HG02973 (cell line): ENCODE data around the gene GATA1.
A peak's percentile ranks its signal among the peaks of the same experiment; 100 is the strongest.

ENCODE experiments used
- ATAC-seq: cut with Tn5 transposase; IDR thresholded peaks from one replicate; pipeline ENCODE4 v1.9.1; 2021; ENCODE audit warnings: moderate library complexity; ENCODE audit not compliant: unreplicated experiment

GATA1 gene

DNA sequence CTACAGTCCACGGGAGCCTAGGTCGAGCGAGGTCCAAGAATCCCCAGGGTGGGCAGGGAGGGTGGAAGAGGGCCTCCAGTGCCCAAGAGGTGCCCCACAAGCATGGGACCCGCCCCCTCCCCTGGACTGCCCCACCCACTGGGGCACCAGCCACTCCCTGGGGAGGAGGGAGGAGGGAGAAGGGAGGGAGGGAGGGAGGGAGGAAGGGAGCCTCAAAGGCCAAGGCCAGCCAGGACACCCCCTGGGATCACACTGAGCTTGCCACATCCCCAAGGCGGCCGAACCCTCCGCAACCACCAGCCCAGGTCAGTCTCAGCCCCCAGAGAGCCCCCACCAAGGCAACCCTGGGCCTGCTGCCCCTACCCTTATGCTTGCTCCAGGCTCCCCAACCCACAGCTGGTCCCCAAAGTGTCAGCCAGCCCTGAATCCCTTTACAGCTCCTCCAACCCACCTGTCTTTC, at the start of gene GATA1:
Gene GATA1, plus strand, starts transcription at position 250 of the 460 bp plus-strand sequence. CDS start 4,520 bp downstream, outside the sequence.
- no peak for ATAC-seq

DNA sequence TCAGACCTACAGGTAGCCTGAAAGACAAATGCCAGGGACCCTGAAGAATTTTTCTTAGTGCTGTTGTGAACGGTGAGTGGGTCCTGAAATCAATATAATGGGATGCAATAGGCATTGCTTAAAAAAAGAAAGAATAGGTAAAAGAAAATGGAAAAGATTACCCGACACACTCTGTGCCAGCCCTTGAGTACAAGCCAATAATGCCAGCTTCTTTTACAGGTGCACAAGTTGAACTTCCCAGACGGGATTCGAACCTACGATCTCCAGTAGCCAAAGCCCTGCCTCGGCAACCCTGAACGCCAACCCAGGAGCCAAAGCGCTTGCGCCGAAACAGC, 49.5 kb upstream of the GATA1 start:
- no peak for ATAC-seq

DNA sequence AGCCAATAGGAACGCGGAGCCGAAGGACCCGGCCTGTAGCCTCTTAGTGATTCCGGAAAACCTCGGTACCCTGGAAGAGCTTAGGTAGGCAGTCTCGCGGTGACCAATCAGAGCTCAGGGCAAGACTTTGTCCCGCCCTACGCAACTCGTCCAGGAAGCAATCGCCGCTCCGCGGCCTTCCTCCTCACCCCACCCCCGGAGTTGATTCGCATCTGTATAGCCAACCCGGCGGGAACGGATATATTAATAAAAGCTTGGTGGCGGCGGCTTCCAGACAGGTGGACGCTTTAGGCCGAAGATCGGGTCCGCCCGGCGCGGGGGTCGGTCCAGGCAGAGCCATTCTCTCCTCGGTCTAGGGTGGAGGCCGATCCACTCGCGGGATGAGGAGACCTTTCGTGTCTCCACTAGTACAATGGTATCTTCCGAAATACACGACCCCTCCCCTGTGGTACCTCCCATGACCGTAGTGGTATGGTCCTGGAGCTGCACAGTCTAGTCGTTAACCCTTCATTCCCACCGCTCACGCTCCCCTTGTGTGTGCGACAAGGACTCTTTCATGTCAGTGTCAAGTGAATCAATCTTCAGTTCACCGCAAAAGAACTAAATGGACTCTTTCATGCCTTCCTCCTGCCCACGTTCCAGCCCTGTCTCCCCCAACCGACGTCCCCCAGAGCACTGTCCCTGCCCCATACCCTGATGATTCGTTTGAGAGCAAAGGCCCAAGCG, 49.0 kb upstream of the GATA1 start:
- peak; percentile 97 for ATAC-seq

DNA sequence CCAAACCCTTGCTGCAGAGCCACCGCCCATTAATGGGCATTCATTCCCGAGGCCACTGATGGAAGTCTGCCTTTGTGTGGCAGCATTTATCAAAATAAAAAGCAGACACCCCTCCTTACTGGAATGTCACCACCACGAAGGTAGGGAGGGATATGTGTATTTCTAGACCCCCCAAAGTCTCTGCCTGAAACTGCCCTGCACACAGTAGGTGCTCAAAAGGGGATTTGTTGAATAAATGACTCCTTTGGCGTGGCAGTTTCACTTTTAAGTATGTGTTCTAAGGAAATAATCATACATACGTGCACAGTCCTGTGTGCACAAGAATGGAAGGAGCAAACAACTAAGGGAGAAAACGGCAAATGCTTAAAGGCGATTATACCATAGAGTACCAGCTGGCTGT, 48.5 kb upstream of the GATA1 start:
- no peak for ATAC-seq

DNA sequence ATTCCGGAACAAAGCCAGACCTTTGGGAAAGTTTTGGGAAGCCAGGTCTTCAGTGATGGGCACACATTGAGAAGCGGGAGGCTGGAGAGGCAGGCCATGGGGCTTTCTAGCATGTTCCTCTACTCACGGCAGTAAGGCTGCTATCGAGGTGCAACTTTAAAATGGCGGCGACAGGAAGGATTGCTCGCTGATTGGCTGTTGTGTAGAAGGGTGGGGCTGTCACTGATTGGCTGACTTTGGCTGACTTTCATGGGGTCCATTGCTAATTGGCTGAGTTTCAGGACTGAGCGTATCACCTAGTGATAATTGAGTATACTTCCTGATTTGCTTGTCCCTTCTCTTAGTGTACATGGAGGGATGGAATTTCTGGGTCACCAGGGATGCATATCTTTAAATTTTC, 44.6 kb upstream of the GATA1 start:
- no peak for ATAC-seq

DNA sequence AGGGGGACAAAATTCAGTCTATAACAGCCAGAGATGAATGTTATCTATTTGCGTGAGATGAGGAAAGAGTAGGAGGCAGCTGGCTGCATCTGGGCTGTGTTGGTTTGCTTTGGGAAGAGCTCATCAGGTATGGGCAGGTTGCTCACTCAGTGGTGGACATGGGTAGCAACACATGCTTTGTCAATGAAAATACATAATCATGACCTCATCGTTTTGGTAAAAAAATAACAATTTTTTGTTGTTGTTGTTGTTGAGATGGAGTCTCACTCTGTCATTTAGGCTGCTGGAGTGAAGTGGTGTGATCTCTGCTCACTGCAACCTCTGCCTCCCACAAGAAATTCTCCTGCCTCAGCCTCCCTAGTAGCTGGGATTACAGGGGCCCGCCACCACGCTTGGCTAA, 41.2 kb upstream of the GATA1 start:
- ATAC-seq = no peak

DNA sequence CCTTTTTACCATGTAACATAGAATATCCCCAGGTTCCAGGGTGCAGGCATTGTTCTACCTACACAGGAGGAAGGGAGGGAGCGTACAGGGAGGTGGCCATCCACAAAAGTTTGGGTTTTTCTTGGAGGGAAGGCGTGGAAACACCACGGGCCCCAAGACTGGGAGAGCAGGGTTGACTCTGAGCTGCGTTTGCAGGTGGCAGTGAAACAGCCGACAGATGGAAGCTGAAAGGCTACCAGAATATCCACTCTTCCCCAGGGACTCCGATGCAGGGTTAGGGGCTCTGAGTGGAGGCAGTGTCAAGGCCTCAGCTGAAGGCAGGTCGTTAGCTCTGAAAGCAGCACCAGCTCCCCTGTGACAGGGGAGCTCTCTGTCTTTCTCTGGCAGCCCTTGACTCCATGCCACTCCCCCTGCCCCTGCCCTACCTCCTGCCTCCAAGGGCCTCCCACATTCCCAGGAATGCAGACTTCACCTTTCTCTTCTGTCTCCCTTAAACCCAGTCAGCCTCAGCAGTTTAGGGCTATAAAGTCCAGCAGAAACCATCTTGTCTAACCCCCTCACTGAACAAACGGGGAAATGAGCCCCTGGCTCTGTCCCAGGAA, 38.9 kb upstream of the GATA1 start:
- no peak for ATAC-seq

DNA sequence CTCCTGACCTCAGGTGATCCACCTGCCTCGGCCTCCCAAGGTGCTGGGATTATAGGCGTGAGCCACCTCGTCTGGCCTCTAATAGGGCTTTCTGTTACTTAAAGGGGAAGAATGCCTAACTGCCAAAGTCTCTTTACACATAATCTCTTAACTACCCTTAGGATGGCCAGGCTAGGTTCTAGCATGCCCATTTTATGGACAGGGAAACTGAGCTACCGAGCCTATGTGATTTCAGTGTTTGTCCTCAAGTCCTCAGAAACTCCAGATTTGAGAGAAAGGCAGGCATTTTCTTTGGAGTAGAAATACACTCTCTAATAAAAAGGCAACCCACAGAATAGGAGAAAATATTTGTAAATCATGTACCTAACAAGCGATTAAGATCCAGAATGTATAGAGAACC, 37.2 kb upstream of the GATA1 start:
- no peak for ATAC-seq

DNA sequence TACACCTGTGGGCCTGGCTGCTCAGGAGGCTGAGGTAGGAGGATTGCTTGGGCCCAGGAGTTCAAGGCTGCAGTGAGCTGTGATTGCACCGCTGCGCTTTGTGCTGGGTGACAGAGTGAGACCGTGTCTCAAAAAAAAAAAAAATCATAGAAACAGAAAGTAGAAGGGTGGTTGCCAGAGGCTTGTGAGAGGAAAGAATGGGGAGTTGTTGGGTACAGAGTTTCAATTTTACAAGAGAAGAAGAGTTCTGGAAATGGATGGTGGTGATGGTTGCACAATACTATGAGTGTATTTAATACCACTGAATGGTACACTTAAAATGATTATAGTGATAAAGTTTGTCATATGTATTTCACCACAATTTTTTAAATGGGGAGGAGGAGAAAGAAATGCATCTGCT, 35.0 kb upstream of the GATA1 start:
- no peak for ATAC-seq

DNA sequence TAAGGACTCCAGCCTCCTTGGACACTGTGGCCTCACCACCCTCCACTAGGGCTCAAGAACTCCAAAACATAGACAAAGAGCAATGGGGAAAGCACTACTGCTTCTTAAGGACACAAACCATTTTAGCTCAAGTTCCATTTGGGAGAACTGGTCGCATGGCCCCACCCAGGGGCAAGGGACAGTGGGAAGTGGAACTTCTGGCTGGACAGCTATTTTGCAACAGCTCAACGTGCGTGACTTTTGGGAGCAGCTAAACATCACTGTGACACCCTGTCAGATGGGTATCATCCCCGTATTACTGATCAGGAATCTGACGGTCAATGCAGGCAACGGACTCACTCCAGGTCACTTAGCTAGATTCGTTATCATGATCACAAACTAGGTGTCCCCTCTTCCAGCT, 33.9 kb upstream of the GATA1 start:
- no peak for ATAC-seq

DNA sequence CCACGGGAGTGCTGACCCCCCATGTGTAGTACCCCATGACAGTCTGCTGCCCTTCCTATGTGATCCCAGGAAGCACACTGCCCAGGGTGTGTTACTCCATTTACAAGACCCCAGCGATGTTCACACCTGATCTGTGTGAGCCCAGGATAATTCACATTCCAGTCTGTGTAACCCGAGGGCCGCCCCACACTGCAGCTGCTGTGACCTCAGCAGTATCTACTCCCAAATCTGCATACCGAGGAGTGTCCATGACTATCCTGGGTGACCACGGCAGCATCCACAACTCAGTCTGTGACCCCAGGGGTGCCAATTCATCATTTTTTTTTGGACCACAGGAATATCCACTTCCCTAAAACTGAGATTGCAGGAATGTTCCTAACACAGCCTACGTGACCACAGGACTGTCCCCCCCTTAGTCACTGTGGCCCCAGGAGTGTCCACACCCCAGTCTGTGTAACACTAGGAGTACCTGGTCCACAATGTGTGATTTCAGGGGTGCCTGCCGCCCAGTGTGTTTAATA, 32.6 kb upstream of the GATA1 start:
- ATAC-seq = no peak

DNA sequence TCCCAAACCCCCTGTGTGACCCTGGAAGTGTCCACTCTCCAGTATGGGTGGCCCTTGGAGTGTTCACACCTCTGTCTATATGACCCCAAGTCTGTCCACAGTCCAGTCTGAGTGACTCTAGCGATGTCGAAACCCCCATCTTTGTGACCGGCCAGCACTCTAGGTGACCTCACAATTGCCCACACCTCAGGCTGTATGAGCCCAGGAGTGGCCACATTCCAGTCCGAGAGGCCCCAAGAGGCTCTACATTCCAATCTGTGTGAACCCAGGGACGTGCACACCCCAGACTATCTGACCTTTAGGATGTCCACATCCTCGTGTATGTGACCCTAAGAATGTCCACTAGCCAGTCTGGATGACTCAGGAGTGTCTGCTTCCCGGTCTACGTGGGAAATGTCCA, 32.2 kb upstream of the GATA1 start:
- no peak for ATAC-seq

DNA sequence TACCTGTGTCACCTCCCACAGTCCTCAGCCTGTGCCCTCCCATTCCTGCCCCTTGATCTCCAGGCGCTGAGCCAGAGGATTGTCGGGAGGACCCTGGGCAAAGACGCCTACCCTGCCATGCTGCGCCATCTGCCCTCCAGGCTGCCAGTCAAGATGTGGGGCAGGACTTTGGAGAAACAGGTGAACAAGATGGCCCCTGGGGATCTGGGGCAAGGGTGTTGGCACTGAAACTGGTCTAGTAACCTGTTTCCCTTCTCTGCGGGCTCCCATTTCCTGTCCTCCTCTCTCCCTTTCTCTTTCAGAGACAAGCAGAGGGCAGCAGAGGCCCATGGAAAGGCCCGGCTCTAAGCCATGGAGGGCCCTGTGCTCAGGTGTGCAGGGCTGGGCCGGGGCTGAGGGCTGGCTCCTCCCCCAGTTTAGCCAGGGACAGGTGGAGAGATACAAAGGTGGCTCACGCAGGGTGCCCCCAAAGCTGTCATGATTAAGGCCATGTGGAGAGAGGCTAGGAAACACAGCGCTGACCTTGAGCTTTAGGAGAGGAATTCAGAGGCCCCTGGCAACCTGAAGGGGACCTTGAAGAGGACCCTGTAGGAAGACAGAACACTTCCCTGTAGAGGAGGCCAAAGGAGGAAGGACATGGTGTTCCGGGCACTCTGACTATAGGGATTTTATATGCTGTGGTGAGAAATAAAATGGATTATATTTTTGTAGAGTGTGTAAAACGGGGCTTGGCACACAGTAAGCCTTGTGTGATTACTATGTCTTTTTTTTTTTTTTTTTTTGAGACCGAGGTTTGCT, 24.5 kb upstream of the GATA1 start, which contains the start of gene GLOD5:
Gene GLOD5, plus strand, starts transcription at position 74 of the 798 bp plus-strand sequence. Its CDS starts 44 bp downstream, at position 118.
- no peak for ATAC-seq

DNA sequence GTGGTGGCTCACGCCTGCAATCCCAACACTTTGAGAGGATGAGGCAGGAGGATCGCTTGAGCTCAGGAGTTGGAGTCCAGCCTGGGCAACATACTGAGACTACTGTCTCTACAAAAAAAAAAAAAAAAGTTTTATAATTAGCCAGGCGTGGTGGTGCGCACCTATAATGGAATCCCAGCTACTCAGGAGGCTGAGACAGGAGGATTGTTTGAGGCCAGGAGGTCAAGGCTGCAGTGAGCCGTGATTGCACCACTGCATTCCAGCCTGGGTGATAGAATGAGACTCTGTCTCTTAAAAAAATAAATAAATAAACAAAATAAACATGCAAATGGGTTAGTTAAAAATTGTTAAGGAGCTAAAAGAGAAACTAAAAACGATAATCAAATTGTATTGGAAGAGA, 17.2 kb upstream of the GATA1 start:
- no peak for ATAC-seq

DNA sequence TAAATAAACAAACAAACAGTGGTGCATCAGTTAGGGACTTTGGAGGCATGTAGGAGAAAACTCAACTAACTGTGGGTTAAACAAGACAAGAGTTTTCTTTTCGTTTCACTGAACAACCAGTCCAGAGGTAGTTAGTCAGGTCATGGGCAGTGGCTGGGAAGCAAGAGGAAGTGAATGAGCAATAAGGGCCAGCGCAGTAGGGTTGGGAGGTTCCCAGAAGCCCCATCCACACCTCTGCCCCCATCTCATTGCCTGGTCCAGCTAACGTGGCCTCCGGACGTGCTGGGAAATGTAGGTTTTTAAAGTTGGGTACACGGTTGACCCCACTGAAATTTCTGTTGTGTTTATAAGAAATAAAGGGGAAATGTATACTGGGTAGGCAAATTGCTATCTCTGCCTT, 16.1 kb upstream of the GATA1 start:
- no peak for ATAC-seq

DNA sequence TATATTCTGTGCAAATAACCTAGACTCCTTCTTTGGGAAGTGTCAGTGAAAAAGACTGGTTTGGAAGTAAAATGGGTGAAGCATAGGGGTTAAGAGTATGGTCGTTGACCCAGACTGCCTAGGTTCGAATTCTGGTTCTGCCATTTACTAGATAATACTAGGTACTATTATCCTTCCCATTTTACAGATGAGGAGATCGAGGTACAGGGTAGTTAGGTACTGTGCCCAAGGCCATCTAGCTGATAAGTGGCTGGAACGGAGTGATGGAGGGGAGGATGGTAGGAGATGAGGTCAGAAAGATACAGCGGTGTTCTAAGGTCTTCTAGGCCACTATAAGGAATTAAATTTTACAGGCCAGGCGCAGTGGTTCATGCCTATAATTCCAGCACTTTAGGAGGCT, 13.8 kb upstream of the GATA1 start:
- ATAC-seq = no peak

DNA sequence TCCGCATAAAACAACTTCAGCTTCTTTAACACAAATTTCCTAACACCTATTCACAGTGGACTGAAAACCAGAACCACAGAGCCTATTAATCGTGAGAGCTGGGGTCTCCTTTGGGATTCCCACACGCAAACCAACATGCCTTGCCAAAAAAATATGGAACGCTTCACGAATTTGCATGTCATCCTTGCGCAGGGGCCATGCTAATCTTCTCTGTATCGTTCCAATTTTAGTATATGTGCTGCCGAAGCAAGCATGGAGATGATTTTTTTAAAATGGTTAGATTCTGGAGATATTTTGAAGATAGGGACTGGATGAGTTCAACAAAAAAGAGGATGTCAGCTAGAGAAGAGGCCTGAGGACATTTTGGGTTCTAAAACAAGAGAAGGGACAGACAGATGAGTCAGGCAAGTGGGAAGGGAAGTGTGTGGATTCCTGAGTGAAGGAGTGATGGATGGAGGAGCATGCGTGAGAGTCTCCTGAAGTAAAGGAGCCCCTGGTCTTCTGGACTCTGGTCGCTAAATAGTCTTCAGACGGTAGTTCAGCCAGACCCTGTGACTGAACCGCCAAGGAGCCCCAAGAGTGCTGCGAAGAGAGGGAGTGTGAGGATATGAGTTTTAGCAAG, 9.5 kb upstream of the GATA1 start:
- ATAC-seq = no peak

DNA sequence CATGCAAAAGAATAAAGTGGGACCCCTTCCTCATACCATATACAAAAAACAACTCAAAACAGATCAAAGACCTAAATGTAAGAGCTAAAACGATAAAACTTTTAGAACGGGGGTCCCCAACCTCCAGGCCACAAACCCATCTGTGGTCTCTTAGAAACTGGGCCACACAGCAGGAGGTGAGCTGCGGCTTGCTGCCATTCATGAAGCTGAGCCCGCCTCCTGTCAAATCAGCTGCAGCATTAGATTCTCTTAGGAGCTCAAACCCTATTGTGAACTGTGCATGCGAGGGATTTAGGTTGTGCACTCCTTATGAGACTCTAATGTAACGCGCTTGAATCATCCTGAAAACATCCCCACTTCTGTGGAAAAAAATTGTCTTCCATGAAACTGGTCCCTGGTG, 7.0 kb upstream of the GATA1 start:
- no peak for ATAC-seq

DNA sequence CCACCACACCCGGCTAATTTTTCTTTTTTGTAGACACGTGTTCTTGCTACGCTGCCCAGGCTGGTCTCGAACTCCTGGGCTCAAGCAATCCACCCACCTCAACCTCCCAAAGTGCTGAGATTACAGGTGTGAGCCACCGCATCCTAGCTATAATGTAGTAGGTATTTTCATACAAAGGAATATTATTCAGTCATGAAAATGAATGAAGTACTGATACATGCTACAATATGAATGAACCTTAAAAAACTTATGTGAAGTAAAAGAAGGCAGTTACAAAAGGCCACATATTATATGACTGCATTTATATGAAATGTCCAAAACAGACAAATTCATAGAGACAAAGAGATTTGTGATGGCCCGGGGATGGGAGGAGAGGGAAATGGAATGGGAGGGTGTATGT, 4.7 kb upstream of the GATA1 start:
- ATAC-seq = no peak

DNA sequence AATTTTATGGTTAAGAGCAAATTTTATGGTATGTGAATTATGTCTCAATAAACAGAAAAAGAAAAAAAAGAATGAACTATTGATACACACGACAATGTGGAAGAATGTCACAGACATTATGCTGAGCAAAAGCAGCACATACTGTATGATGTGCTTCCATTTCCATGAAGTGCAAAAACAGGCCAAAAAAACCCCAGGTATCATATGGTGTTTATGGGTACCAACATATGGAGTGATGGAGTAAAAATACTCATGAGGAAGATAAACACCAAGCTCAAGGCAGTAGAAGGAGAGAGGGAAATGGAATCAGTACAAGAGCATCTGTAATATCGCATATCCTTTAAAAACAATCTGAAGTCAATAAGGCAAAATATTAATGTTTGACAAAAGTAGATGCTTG, 4.2 kb upstream of the GATA1 start:
- no peak for ATAC-seq

DNA sequence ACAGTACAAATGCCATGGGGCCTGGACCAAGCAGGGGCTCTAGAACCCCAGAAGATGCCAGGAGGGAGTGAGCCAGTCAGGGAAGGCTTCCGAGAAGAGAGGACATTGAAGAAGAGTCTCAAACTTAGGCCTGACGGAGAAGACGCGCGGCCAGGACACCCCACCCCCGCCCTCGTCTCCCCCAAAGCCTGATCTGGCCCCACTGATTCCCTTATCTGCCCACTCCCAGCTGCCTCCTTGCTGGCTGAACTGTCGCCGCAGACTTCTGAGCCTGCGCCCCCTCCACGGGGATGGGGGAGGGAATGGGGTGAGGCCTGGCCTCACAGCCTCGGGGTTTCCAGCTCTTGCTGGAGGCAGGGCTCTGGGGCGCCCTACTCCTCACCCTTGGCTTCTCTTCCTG, 3.6 kb upstream of the GATA1 start:
- no peak for ATAC-seq
